Endometrial microvascular endothelial cells (primary cell): ENCODE results near the gene ITGB3. TPM values are rescaled to one million over a fixed set of nuclear protein-coding genes. Genes with fewer than 3 reads are reported as not detected.

Experiments used
- total RNA-seq: library from RNA; depleted of rRNA; stranded (reverse); fragments of >200 nt; gene quantifications from one replicate; pipeline ENCODE4 v1.2.3, GENCODE V29; 2015; ENCODE audit errors: inconsistent ontology term

The ITGB3 gene
- total RNA-seq, 1 donor from 2014 or later: 54.7 TPM

Other genes starting within 250 kb of the ITGB3 start
- 86.4 TPM for gene CDC27, start 64.5 kb upstream of the ITGB3 start, total RNA-seq
- gene MYL4, start 44.5 kb upstream of the ITGB3 start, total RNA-seq: 1.1 TPM
- 0.56 TPM for gene EFCAB13, start 70.1 kb downstream of the ITGB3 start, total RNA-seq